HG02970 (cell line): ENCODE data around the gene RNPS1.

Experiments
- ATAC-seq: cut with Tn5 transposase; IDR thresholded peaks from one replicate; pipeline ENCODE4 v1.9.1; 2021; ENCODE audit warnings: mild to moderate bottlenecking, moderate library complexity, moderate number of reproducible peaks; ENCODE audit not compliant: unreplicated experiment, low FRiP score

Gene RNPS1

GRCh38 chr16:2216330-2216729 is 51.6 kb downstream of the RNPS1 start:
- ATAC-seq = no peak

GRCh38 chr16:2214719-2214968 is 53.3 kb downstream of the RNPS1 start, which contains the start of gene PGP:
Gene PGP, minus strand, starts transcription at chr16:2214840. Its CDS starts 63 bp downstream, at chr16:2214777.
- peak; percentile 87 for ATAC-seq

- ATAC-seq = no peak
Observed at GRCh38 chr16:2213817-2214718, 53.9 kb downstream of the RNPS1 start.

GRCh38 chr16:2212362-2213324 is 55.3 kb downstream of the RNPS1 start:
- ATAC-seq = no peak

- no peak for ATAC-seq
Observed at GRCh38 chr16:2211923-2212347, 56.0 kb downstream of the RNPS1 start.

GRCh38 chr16:2210386-2211365 is 57.2 kb downstream of the RNPS1 start, which contains the start of gene BRICD5:
Gene BRICD5, minus strand, starts transcription at chr16:2210863. Its CDS starts 30 bp downstream, at chr16:2210833.
- no peak for ATAC-seq

- ATAC-seq = no peak
Observed at GRCh38 chr16:2210009-2210332, 58.0 kb downstream of the RNPS1 start.

- no peak for ATAC-seq
Observed at GRCh38 chr16:2209258-2210008, 58.5 kb downstream of the RNPS1 start.

GRCh38 chr16:2208772-2209171 is 59.2 kb downstream of the RNPS1 start:
- ATAC-seq = no peak

GRCh38 chr16:2208308-2208707 is 59.6 kb downstream of the RNPS1 start:
- ATAC-seq = no peak

GRCh38 chr16:2207872-2208271 is 60.1 kb downstream of the RNPS1 start:
- no peak for ATAC-seq

GRCh38 chr16:2206780-2207433 is 61.0 kb downstream of the RNPS1 start:
- ATAC-seq = no peak

GRCh38 chr16:2206420-2206779 is 61.5 kb downstream of the RNPS1 start:
- ATAC-seq = no peak

- ATAC-seq = peak; percentile 6
Observed at GRCh38 chr16:2205967-2206313, 62.0 kb downstream of the RNPS1 start.

- peak; percentile 71 for ATAC-seq
Observed at GRCh38 chr16:2205104-2205966, 62.6 kb downstream of the RNPS1 start, which contains the start of gene MLST8. Gene MLST8, plus strand, starts transcription at chr16:2205454. Its CDS starts 632 bp downstream, at chr16:2206086.

GRCh38 chr16:2204416-2205103 is 63.4 kb downstream of the RNPS1 start:
- no peak for ATAC-seq
